ENCODE measurements around the gene MYT1. TPM values are rescaled to one million over a fixed set of nuclear protein-coding genes. Genes with fewer than 3 reads are reported as not detected.

Gene MYT1
- total and polyA plus RNA-seq, 2 donors (not counting 1 experiment from before 2014, with no cell fraction given): not detected

DNA sequence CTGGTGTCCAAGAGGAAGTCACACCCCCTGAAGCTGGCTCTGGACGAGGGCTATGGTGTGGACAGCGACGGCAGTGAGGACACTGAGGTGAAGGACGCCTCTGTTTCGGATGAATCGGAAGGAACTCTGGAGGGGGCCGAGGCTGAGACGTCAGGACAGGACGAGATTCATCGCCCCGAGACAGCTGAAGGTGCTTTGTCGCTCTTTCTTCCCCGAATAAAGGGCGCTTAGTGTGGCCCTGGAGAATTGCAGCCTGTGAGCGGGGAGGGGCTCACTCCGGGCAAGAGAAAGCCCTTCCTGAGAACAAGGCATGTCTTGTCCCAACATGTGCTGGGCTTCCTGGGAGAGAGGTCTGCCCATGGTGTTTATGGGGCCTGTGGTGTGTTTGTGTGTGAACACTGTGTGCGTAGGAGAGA, 41.4 kb downstream of the MYT1 start:
- TF ChIP-seq, protein P1, sequence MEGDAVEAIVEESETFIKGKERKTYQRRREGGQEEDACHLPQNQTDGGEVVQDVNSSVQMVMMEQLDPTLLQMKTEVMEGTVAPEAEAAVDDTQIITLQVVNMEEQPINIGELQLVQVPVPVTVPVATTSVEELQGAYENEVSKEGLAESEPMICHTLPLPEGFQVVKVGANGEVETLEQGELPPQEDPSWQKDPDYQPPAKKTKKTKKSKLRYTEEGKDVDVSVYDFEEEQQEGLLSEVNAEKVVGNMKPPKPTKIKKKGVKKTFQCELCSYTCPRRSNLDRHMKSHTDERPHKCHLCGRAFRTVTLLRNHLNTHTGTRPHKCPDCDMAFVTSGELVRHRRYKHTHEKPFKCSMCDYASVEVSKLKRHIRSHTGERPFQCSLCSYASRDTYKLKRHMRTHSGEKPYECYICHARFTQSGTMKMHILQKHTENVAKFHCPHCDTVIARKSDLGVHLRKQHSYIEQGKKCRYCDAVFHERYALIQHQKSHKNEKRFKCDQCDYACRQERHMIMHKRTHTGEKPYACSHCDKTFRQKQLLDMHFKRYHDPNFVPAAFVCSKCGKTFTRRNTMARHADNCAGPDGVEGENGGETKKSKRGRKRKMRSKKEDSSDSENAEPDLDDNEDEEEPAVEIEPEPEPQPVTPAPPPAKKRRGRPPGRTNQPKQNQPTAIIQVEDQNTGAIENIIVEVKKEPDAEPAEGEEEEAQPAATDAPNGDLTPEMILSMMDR (conservative IDR thresholded peaks at IDR 0.05 in 1 of 2, IDR thresholded peaks at IDR 0.05 in 1 of 2; ENCODE audit: low read depth in 1 of 2, low read length in 2 of 2): no peak
- TF ChIP-seq EZH2 (IDR thresholded peaks at IDR 0.05; ENCODE audit: low read length, missing control alignments): no peak
- Histone ChIP-seq H3K9me3 (ENCODE audit: control insufficient read depth, insufficient read depth, low read depth, low read length) (no peaks in the 10 kb centered on the region), H3K4me3 (replicated peaks in 1 of 4; ENCODE audit: control extremely low read depth in 1 of 4, insufficient read depth in 1 of 4, low read depth in 3 of 4, low read length in 4 of 4) (no peak overlapping the region), H3K27ac (ENCODE audit: insufficient read depth, low read length) (no peak overlapping the region), H3K4me1 (ENCODE audit: control insufficient read depth, extremely low read depth, insufficient read depth, low read length) (no peaks in the 10 kb centered on the region), H2AFZ (ENCODE audit: low read length) (no peak overlapping the region), H3K36me3 (ENCODE audit: control insufficient read depth, insufficient read depth, low read length) (no peaks in the 10 kb centered on the region), H3K9ac (ENCODE audit: insufficient read depth, low read length) (no peak overlapping the region), H3K79me2 (ENCODE audit: control insufficient read depth, insufficient read depth, low read length) (no peaks in the 10 kb centered on the region), H3K4me2 (ENCODE audit: extremely low read depth, insufficient read depth, low read length) (no peak overlapping the region), H3K27me3 (ENCODE audit: control insufficient read depth, insufficient read depth, low read length) (no peaks in the 10 kb centered on the region), H4K20me1 (ENCODE audit: control insufficient read depth, extremely low read depth, insufficient read depth, low read length) (no peaks in the 10 kb centered on the region)
- no peak for DNase-seq (ENCODE audit: low read depth in 2 of 2)

DNA sequence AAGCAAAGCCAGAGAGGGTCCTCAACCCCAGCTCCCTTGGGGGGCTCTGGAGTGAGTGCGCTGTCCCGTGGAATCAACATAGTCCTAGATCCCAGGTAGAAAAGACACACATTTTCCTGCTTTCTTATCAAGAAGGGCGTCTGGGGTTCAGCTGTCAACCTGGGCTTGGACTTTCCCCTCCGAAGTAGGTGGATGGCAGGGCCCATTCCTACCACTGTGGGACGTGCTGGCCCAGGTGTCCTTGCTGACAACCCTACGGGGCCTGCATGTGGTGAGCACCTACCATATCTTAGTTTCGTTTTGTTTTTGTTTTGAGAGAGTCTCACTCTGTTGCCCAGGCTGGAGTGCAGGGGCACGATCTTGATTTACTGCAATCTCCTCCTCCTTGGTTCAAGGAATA, 42.4 kb downstream of the MYT1 start:
- Histone ChIP-seq H3K79me2 (ENCODE audit: control insufficient read depth, insufficient read depth, low read length) (no peaks in the 10 kb centered on the region), H3K27ac (ENCODE audit: insufficient read depth, low read length) (no peak overlapping the region), H3K9ac (ENCODE audit: insufficient read depth, low read length) (no peak overlapping the region), H3K36me3 (ENCODE audit: control insufficient read depth, insufficient read depth, low read length) (no peaks in the 10 kb centered on the region), H3K4me1 (ENCODE audit: control insufficient read depth, extremely low read depth, insufficient read depth, low read length) (no peaks in the 10 kb centered on the region), H4K20me1 (ENCODE audit: control insufficient read depth, extremely low read depth, insufficient read depth, low read length) (no peaks in the 10 kb centered on the region), H3K27me3 (ENCODE audit: control insufficient read depth, insufficient read depth, low read length) (peaks cover 2% of the 10 kb centered on the region), H3K4me2 (ENCODE audit: extremely low read depth, insufficient read depth, low read length) (no peak overlapping the region), H2AFZ (ENCODE audit: low read length) (no peak overlapping the region), H3K9me3 (ENCODE audit: control insufficient read depth, insufficient read depth, low read depth, low read length) (no peaks in the 10 kb centered on the region), H3K4me3 (replicated peaks in 1 of 4; ENCODE audit: control extremely low read depth in 1 of 4, insufficient read depth in 1 of 4, low read depth in 3 of 4, low read length in 4 of 4) (no peak overlapping the region)
- no peak for DNase-seq (ENCODE audit: low read depth in 2 of 2)
- no peak for TF ChIP-seq EZH2 (IDR thresholded peaks at IDR 0.05; ENCODE audit: low read length, missing control alignments)
- TF ChIP-seq, protein P1 (conservative IDR thresholded peaks at IDR 0.05 in 1 of 2, IDR thresholded peaks at IDR 0.05 in 1 of 2; ENCODE audit: low read depth in 1 of 2, low read length in 2 of 2): no peak

DNA sequence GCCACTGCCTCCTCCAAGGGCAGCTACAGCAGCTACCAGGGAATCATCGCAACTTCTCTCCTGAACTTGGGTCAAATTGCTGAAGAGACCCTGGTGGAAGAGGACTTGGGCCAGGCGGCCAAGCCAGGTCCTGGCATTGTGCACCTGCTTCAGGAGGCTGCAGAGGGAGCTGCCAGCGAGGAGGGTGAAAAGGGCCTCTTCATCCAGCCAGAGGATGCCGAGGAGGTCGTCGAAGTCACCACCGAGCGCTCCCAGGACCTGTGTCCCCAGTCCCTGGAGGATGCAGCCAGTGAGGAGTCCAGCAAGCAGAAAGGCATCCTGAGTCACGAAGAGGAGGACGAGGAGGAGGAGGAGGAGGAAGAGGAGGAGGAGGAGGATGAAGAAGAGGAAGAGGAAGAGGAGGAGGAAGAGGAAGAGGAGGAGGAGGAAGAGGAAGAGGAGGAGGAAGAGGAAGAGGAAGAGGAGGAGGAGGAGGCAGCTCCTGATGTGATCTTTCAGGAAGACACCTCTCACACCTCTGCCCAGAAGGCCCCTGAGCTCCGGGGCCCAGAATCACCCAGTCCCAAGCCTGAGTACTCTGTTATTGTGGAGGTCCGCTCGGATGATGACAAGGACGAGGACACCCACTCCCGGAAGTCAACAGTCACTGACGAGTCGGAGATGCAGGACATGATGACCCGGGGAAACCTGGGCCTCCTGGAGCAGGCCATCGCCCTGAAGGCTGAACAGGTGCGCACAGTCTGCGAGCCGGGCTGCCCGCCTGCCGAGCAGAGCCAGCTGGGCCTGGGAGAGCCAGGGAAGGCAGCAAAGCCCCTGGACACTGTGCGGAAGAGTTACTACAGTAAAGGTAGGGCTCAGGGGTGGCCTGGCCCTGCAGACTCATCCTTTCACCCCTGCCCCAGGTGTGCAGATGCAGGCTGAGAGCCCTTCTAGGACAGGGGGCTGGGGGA, 43.7 kb downstream of the MYT1 start:
- Histone ChIP-seq H3K9me3 (ENCODE audit: control insufficient read depth, insufficient read depth, low read depth, low read length) (no peaks in the 10 kb centered on the region), H3K9ac (ENCODE audit: insufficient read depth, low read length) (no peak overlapping the region), H3K4me2 (ENCODE audit: extremely low read depth, insufficient read depth, low read length) (no peak overlapping the region), H3K36me3 (ENCODE audit: control insufficient read depth, insufficient read depth, low read length) (no peaks in the 10 kb centered on the region), H2AFZ (ENCODE audit: low read length) (no peak overlapping the region), H3K27me3 (ENCODE audit: control insufficient read depth, insufficient read depth, low read length) (peaks cover 2% of the 10 kb centered on the region), H3K27ac (ENCODE audit: insufficient read depth, low read length) (no peak overlapping the region), H4K20me1 (ENCODE audit: control insufficient read depth, extremely low read depth, insufficient read depth, low read length) (no peaks in the 10 kb centered on the region), H3K79me2 (ENCODE audit: control insufficient read depth, insufficient read depth, low read length) (no peaks in the 10 kb centered on the region), H3K4me1 (ENCODE audit: control insufficient read depth, extremely low read depth, insufficient read depth, low read length) (no peaks in the 10 kb centered on the region), H3K4me3 (replicated peaks in 1 of 4; ENCODE audit: control extremely low read depth in 1 of 4, insufficient read depth in 1 of 4, low read depth in 3 of 4, low read length in 4 of 4) (no peak overlapping the region)
- DNase-seq (ENCODE audit: low read depth in 2 of 2): no peak
- TF ChIP-seq EZH2 (IDR thresholded peaks at IDR 0.05; ENCODE audit: low read length, missing control alignments): no peak
- TF ChIP-seq, protein P1 (conservative IDR thresholded peaks at IDR 0.05 in 1 of 2, IDR thresholded peaks at IDR 0.05 in 1 of 2; ENCODE audit: low read depth in 1 of 2, low read length in 2 of 2): no peak
